GM23338 (cell line): ENCODE measurements around the gene TNFAIP1. TPM values are rescaled to one million over a fixed set of nuclear protein-coding genes. Genes with fewer than 3 reads are reported as not detected.

Source experiments
- microRNA-seq: library from miRNA; unstranded; fragments of <30 nt; microRNA quantifications from one replicate; pipeline ENCODE4, GENCODE V29; 2017
- polyA plus RNA-seq: library from polyadenylated mRNA; unstranded; fragments of >200 nt; fragmentation: Nextera tagmentation; extraction: Ambion mirVana; gene quantifications from 2 replicates; pipeline ENCODE4 v1.2.1, GENCODE V29; 2016
- total RNA-seq: library from RNA; depleted of rRNA; stranded (reverse); fragments of >200 nt; shearing (Covaris generic); gene quantifications from 2 replicates; pipeline ENCODE4 v1.2.3, GENCODE V29; 2014; rRNA removed

The TNFAIP1 gene
- total and polyA plus RNA-seq, 2 experiments from 2014 or later, result 6.3 to 13.1 TPM

Small RNAs within 50 kb of the gene (microRNA-seq; reads per million reads assigned to microRNA genes)
- gene MIR4723, result 0.66 reads per million

Other genes starting within 250 kb of the TNFAIP1 start
- 101 and 106 TPM in 2 replicates for gene TMEM97, start 16.6 kb upstream of the TNFAIP1 start, total RNA-seq
- 216 and 225 TPM in 2 replicates for gene TMEM97, start 16.6 kb upstream of the TNFAIP1 start, polyA plus RNA-seq
- 6.8 and 13.2 TPM in 2 replicates for gene IFT20, start 289 bp upstream of the TNFAIP1 start, total RNA-seq
- gene IFT20, start 289 bp upstream of the TNFAIP1 start, polyA plus RNA-seq, result 31.4 and 32.3 TPM in 2 replicates
- gene POLDIP2, start 21.8 kb downstream of the TNFAIP1 start, total RNA-seq, result 70.6 and 77.1 TPM in 2 replicates
- gene POLDIP2, start 21.8 kb downstream of the TNFAIP1 start, polyA plus RNA-seq, result 40.7 and 45.7 TPM in 2 replicates
- gene SEBOX, start 29.4 kb downstream of the TNFAIP1 start, total RNA-seq, result not detected in 2 replicates
- not detected in 2 replicates for gene SEBOX, start 29.4 kb downstream of the TNFAIP1 start, polyA plus RNA-seq
- 0.35 TPM in 1 of 2 replicates, not detected in the other for gene VTN, start 34.5 kb downstream of the TNFAIP1 start, total RNA-seq
- 0.16 and 0.17 TPM in 2 replicates for gene VTN, start 34.5 kb downstream of the TNFAIP1 start, polyA plus RNA-seq
- 10.4 and 15.3 TPM in 2 replicates for gene SARM1, start 35.9 kb downstream of the TNFAIP1 start, total RNA-seq
- 0.89 and 1.4 TPM in 2 replicates for gene SARM1, start 35.9 kb downstream of the TNFAIP1 start, polyA plus RNA-seq
- gene SLC46A1, start 70.5 kb downstream of the TNFAIP1 start, total RNA-seq, result 12.5 and 12.7 TPM in 2 replicates
- gene SLC46A1, start 70.5 kb downstream of the TNFAIP1 start, polyA plus RNA-seq, result 3.3 TPM in 2 replicates
- not detected in 2 replicates for gene SLC13A2, start 137.9 kb downstream of the TNFAIP1 start, total RNA-seq
- not detected in 2 replicates for gene SLC13A2, start 137.9 kb downstream of the TNFAIP1 start, polyA plus RNA-seq
- not detected in 2 replicates for gene FOXN1, start 170.6 kb downstream of the TNFAIP1 start, total RNA-seq
- gene FOXN1, start 170.6 kb downstream of the TNFAIP1 start, polyA plus RNA-seq, result not detected in 2 replicates
- gene UNC119, start 216.9 kb downstream of the TNFAIP1 start, total RNA-seq, result 78.4 and 93.5 TPM in 2 replicates
- gene UNC119, start 216.9 kb downstream of the TNFAIP1 start, polyA plus RNA-seq, result 36.9 and 39.0 TPM in 2 replicates
- gene PIGS, start 235.8 kb downstream of the TNFAIP1 start, total RNA-seq, result 52.1 and 53.2 TPM in 2 replicates
- gene PIGS, start 235.8 kb downstream of the TNFAIP1 start, polyA plus RNA-seq, result 15.5 and 16.4 TPM in 2 replicates
- 157 and 183 TPM in 2 replicates for gene ALDOC, start 241.1 kb downstream of the TNFAIP1 start, total RNA-seq
- gene ALDOC, start 241.1 kb downstream of the TNFAIP1 start, polyA plus RNA-seq, result 33.3 and 33.5 TPM in 2 replicates